Testis (tissue), 3 donors: ENCODE data around the gene KATNBL1. TPM values are rescaled to one million over a fixed set of nuclear protein-coding genes. Genes with fewer than 3 reads are reported as not detected.
"Not testable (repeated sequence)": the region's sequence is repeated elsewhere in the genome, so short reads cannot be mapped to it uniquely, and the experiment has no call there.

Experiments
- DNase-seq: peaks from one replicate; pipeline ENCODE4 v3.0.0-alpha.2; 2019
- H3K27ac ChIP-seq, 2 donors: fragments of 200-600 bp; sonication (generic); one replicate each; pipeline ENCODE4 v1.5.1; 2019
- H3K27me3 ChIP-seq: fragments of 200-600 bp; sonication (generic); one replicate; pipeline ENCODE4 v1.5.1; 2019
- H3K36me3 ChIP-seq: fragments of 200-600 bp; sonication (generic); one replicate; pipeline ENCODE4 v1.5.1; 2017; ENCODE audit warnings: low read depth; ENCODE audit errors: missing control alignments
- H3K4me1 ChIP-seq: fragments of 200-600 bp; sonication (generic); one replicate; pipeline ENCODE4 v1.5.1; 2019
- H3K4me3 ChIP-seq, 2 donors: fragments of 200-600 bp; sonication (generic); one replicate each; pipeline ENCODE4 v1.5.1; 2017 to 2019
- H3K9me3 ChIP-seq: fragments of 200-600 bp; sonication (generic); one replicate; pipeline ENCODE4 v1.5.1; 2017
- POLR2A ChIP-seq: fragments of 450-650 bp; IDR thresholded peaks from one replicate; pipeline ENCODE4 v1.6.1; 2017; ENCODE audit warnings: antibody characterized with exemption, mild to moderate bottlenecking, moderate library complexity
- WGBS, 2 donors: methylation state at CpG; one replicate each; pipeline ENCODE4 v1.1.5; 2018; 5-methylcytosine and 5-hydroxymethylcytosine counted together
- intact Hi-C: fragments of 100-400 bp; cut with DNase I; formaldehyde crosslinking; loops from one replicate; pipeline ENCODE4 v1.15.1; 2023; ENCODE audit warnings: low total_unique reads
- polyA plus RNA-seq: library from polyadenylated mRNA; stranded (reverse); fragments of 350-450 nt; fragmentation: Illumina TruSeq; extraction: RNeasy Lipid Tissue Mini Kit (QIAGEN cat#74804); gene quantifications from one replicate; pipeline ENCODE4 v1.2.3, GENCODE V29; 2014; ENCODE audit warnings: low read depth, low replicate concordance; ENCODE audit not compliant: insufficient read depth
- total RNA-seq, 2 donors: library from RNA; depleted of rRNA; stranded (reverse); fragments of >200 nt; gene quantifications; one replicate each; pipeline ENCODE4 v1.2.3, GENCODE V29; 2016
- TF ChIP-seq, protein P1 (sequence below), 3 experiments: fragments of 450-650 bp in 2 of 3; fragments of 200-600 bp in 1 of 3; sonication (generic) in 1 of 3; IDR thresholded peaks; one replicate each; pipeline ENCODE4 v1.5.1; 2016 to 2019; ENCODE audit warnings: antibody characterized with exemption in 3 of 3, mild to moderate bottlenecking in 2 of 3, moderate library complexity in 1 of 3

The KATNBL1 gene
- total and polyA plus RNA-seq, 3 donors from 2014 or later: 31.3 to 107 (median 83.7) TPM

GRCh38 chr15:34124651-34125050, 85.2 kb downstream of the KATNBL1 start:
- TF ChIP-seq, protein P1, sequence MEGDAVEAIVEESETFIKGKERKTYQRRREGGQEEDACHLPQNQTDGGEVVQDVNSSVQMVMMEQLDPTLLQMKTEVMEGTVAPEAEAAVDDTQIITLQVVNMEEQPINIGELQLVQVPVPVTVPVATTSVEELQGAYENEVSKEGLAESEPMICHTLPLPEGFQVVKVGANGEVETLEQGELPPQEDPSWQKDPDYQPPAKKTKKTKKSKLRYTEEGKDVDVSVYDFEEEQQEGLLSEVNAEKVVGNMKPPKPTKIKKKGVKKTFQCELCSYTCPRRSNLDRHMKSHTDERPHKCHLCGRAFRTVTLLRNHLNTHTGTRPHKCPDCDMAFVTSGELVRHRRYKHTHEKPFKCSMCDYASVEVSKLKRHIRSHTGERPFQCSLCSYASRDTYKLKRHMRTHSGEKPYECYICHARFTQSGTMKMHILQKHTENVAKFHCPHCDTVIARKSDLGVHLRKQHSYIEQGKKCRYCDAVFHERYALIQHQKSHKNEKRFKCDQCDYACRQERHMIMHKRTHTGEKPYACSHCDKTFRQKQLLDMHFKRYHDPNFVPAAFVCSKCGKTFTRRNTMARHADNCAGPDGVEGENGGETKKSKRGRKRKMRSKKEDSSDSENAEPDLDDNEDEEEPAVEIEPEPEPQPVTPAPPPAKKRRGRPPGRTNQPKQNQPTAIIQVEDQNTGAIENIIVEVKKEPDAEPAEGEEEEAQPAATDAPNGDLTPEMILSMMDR (IDR thresholded peaks at IDR 0.05): no peak
- no peak for TF ChIP-seq POLR2A
- no peaks in the 10 kb centered on the region for H3K27me3 ChIP-seq
- no peak for DNase-seq
- no peaks in the 10 kb centered on the region for H3K4me1 ChIP-seq
- no peaks in the 10 kb centered on the region for H3K36me3 ChIP-seq
- intact Hi-C loops: no loop called here
- H3K9me3 ChIP-seq: no peaks in the 10 kb centered on the region
- 78 to 80% methylated on average over 4 of the region's 4 CpGs for WGBS, 2 donors
- no peak overlapping the region for H3K27ac ChIP-seq
- no peak overlapping the region for H3K4me3 ChIP-seq

DNA sequence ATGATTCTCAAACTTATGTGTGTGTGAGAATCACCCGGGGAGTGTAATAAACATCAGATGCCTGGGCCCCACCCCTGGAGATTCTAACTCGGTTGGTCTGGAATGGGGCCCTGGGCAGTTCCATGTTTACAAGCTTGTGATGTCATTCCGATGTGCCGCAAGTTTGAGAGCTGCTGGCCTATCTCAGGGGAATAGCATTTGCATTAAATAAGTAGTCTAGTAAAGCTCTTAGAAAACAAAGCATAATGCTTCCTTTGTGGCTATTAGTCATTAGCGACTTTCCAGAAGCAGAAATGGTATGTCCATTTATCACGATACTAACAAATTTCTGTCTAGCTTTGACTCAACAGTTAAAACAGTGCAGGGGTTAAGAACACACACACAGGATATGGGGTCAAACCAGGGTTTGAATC, 87.1 kb downstream of the KATNBL1 start:
- Histone ChIP-seq H3K9me3 (no peaks in the 10 kb centered on the region), H3K27ac (no peak overlapping the region), H3K4me3 (no peak overlapping the region), H3K4me1 (no peaks in the 10 kb centered on the region), H3K27me3 (no peaks in the 10 kb centered on the region), H3K36me3 (no peaks in the 10 kb centered on the region)
- no peak for DNase-seq
- no peak for TF ChIP-seq POLR2A
- TF ChIP-seq, protein P1 (IDR thresholded peaks at IDR 0.05): no peak
- intact Hi-C loops: no loop called here
- WGBS, 2 donors: 74 to 82% methylated on average over 6 of the region's 6 CpGs

DNA sequence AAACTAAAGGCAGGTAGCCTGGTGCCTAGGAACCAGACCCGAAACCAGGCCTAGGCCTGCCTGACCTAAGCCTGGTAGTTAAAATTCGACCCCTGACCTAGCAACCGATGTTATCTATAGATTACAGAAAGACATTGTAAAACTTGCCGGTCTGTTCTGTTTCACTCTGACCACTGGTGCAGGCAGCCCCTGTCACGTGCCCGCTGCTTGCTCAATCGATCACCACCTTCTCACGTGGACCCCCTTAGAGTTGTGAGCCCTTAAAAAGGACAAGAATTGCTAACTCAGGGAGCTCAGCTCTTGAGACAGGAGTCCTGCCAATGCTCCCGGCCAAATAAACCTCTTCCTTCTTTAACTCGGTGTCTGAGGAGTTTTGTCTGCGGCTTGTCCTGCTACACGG, 88.1 kb downstream of the KATNBL1 start:
- H3K27me3 ChIP-seq, H3K4me3 ChIP-seq, H3K9me3 ChIP-seq, H3K4me1 ChIP-seq, H3K36me3 ChIP-seq, DNase-seq, intact Hi-C loops, H3K27ac ChIP-seq: not testable (repeated sequence)
- WGBS, 2 donors: 55 to 71% methylated on average over 12 of the region's 12 CpGs

DNA sequence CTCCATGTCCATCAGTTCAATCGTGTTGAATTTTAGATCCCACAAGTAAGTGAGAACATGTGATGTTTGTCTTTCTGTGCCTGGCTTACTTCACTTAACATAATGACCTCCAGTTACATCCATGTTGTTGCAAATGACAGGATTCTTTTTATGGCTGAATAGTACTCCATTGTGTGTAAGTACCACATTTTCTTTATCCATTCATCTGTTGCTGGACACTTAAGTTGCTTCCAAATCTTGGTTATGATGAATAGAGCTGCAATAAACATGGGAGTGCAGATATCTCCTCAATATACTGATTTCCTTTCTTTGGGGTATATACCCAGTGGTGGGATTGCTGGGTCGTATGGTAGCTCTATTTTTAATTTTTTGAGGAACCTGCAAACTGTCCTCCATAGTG, 89.5 kb downstream of the KATNBL1 start:
- intact Hi-C loops: not testable (repeated sequence)
- WGBS, 2 donors: 76 to 79% methylated on average over 2 of the region's 2 CpGs

DNA sequence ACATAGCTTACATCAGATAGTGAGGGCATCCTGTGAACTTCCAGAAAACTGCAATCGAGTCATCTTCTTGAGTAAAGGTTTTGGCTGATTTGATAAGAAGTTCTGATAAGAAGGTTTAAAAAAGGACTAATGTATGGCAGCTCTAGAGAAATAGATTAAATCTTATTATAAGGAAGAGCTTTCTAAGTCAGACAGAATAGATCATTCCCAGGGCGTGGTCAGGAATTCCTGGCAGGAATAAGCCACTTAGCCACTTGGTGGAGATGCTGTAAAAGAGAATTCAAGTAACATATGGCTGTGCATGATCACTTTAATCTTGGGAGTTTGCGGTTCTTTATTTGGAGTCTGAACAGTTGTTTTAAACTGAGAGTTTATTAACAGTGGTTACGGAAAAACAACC, 90.6 kb downstream of the KATNBL1 start:
- Histone ChIP-seq H3K27ac (no peak overlapping the region), H3K4me1 (no peaks in the 10 kb centered on the region), H3K36me3 (no peaks in the 10 kb centered on the region), H3K9me3 (no peaks in the 10 kb centered on the region), H3K4me3 (no peak overlapping the region), H3K27me3 (no peaks in the 10 kb centered on the region)
- WGBS, 2 donors: 84% methylated on average over 4 of the region's 4 CpGs
- DNase-seq: no peak
- TF ChIP-seq, protein P1 (IDR thresholded peaks at IDR 0.05): no peak
- no peak for TF ChIP-seq POLR2A
- intact Hi-C loops: no loop called here

More for the DNA sequence above, 89.5 kb downstream of the KATNBL1 start:
- H3K4me3 ChIP-seq, DNase-seq, H3K4me1 ChIP-seq, H3K27ac ChIP-seq, H3K27me3 ChIP-seq, H3K9me3 ChIP-seq, H3K36me3 ChIP-seq: not testable (repeated sequence)

GRCh38 chr15:34116620-34117019, 93.3 kb downstream of the KATNBL1 start:
- no peak for TF ChIP-seq POLR2A
- TF ChIP-seq, protein P1 (IDR thresholded peaks at IDR 0.05): no peak
- intact Hi-C loops: no loop called here
- Histone ChIP-seq H3K27me3 (no peaks in the 10 kb centered on the region), H3K27ac (no peak overlapping the region), H3K4me1 (no peaks in the 10 kb centered on the region), H3K36me3 (no peaks in the 10 kb centered on the region), H3K4me3 (no peak overlapping the region), H3K9me3 (no peaks in the 10 kb centered on the region)
- no peak for DNase-seq
- 78 to 82% methylated on average over 2 of the region's 2 CpGs for WGBS, 2 donors
